Hematopoietic multipotent progenitor cell treated with erythropoietin and hydrocortisone succinate and interleukin-3 and kit ligand, for 17 days (in vitro differentiated cells): ENCODE data around the gene HAND2.
A peak's percentile ranks its signal among the peaks of the same experiment; 100 is the strongest.

Experiments
- DNase-seq: peaks from one replicate; pipeline ENCODE4 v3.0.0-alpha.2; 2015; ENCODE audit warnings: low spot score

The HAND2 gene

DNA sequence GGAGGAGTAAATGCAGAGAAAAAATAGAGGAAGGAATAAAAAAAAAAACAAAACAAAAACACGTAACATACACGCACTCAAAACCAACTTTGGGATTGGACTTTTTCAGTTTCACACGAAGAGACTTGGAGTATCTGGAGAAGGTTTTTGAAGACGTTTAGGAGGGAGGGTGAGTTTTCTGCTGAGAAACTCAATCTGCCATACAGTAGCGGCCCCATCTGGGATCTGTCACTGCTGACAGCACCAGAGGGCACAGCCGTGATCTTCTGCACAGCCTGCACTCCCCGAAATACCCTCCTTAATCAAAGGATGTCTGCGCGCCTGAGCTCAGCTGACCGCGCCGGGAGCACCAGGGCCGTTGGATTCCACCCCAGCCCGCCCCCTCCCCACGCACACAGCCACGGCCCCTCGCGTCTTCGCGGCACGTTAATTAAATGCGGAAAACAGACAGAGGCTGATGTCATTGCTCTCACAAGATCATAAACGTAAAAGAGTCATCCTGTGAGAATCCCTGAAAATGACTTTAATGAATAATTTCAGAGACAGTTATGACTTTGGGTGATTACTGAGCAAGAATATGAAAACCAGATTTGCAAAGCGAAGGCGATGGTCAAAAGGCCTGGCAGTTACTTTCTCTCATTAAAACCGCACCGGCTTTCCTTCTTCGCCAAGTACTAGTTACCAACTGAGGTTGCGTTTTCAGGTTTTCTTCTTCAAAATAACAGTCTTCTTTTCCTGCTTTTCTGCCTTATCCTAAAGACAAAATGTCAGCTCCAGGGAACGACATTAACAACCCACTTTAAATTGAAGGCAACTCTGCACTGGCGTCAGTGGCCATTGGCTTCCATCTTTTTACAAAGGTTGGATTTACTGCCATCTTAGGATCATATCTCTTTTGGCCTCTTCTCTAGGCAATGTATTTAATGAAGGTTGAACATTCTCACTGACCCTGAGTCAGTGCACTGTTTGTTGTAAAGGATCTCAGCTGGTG lies 10.6 kb downstream of the HAND2 start:
- no peak for DNase-seq

DNA sequence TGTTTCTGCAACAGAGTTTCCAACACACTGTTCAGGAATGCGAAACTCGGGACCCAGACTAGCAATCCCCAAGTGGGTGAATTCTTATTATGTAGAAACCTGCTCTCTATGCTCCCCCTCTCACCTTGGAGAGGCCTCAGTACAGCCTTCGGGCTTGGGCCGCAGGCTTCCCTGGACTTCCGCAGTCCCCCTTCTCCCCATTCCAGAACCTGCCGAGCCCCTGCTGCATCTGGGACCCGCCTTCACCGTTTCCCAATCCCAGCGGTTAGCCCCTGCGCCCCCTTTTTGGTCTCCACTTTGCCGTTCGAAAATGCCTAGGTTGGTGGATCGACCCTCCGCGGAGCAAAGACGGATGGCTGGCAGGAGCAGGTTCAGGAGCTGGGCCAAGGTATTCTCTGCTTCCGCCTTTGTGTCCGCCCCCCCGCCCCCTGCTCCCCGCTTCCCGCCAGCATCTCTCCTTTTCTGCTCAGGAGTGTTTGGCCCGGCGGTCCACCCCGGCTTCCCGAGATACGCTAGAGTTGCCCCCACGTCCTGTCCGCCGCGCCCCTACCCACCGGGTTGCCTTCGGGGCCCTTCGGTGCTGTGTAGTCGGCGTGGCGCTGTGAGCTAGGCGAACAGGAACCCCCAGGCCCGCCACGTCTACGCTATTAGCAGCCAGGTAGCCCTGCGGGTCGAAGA lies 11.5 kb downstream of the HAND2 start:
- no peak for DNase-seq

DNA sequence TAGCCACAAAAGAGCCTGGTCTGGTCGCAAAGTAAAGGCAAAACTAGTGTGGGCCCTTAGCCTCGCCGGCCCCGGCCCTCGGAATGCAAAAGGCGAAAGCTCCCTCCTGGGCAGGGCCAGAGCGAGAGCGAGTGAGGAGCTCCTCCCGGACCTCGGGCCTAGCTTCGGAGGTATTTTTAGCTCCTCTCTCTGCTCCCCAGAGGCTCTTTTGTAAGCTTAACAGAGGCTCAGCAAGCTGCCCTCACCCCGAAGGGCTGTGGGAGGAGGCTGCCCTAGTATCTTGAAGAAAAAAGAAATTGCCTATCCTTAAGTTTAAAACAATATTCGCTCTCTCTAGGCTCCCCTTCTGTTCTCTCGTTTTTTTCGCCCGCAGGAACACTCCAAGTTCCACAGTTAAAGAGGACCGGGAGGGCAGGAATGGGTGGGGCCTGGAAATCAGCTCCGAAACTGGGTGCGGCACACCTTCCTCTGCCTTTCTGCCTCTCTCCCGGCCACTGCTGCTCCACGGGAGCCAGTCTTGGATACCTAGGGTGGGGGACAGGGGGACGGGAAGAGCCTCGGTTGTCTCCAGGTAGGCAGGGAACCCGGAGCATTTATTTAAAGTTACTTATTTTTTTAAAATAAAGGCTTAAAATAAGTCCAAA lies 12.1 kb downstream of the HAND2 start:
- no peak for DNase-seq

DNA sequence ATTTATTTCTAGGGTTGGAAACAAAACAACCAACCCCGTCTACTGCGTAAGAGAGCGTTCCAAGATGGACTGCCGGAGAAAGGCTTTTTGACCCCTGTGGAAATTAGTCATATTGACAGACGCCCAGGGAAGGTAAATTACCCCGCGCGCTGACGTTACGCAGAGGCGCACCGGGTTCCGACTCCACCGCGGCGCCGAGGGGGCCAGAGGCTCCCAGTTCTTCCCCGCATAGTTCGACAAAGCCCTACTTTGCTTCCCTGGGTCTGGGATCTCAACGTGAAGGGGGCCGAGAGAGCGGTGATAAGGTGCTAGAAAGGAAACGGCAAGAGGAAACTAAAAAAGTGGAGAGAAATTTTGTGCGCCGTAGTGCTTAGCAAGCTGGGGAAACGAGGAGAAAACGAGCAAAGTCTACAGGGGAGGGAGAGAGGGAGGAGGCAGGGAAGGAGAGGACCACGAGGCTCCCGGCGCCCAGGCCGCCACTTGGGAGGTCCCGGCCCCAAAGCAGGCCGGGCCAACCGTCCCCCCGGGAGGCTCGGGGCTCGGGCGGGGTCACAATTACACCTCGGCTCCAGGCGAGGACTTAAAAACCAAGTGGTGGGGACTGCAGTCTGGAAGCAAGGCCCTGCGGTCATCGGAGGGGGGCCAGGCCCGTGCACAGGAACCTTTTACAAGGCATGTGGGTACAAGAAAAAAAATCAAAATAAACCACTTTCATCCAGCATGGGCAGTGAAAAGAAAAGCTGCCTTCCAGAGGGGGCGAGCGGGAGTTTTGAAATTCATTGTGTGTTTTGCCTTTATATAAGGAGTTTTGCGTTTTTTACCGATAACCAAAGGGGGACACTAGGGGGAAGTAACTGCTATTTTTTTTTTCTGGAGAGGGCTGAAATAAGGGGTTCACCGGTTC lies 13.2 kb downstream of the HAND2 start:
- no peak for DNase-seq

DNA sequence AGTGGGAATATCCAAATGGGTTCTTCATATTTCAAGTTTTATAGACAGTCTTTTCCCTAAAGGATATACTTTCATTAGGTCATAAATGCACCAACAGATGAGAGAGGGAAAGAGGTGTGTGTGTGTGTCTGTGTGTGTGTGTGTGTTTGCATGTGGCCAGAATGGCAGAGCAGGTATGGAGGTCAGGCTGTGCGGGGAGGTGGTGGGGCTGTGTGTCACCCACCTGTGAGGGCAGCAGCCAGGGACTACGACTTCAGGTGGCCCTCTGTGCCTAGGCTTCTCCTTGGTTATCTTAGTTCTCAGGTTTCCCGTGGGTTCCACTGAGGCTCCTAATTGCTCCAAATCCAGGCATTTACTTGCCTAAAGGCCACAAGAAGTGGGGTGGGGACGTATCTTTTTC lies 14.6 kb downstream of the HAND2 start:
- no peak for DNase-seq

- DNase-seq: no peak
Observed at GRCh38 chr4:173514641-173515217, 15.3 kb downstream of the HAND2 start.

DNA sequence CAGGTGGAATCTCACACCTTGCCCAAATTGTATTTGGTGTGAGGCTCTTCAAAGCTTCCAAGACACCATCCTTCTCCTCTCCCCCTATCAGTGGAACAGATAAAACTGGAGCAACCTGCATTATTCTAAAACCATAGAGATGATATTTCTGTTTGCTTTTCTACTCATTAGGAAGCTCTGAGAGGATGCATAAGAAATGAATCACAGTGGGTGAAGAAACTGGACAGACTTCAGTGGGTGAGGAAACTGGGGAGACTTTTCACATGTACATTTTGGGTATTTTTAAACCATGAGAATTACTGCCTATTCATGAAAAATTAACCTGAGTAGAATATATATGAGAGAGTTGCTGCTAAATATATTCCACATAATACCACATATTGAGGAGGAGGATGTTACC lies 16.4 kb downstream of the HAND2 start:
- no peak for DNase-seq

GRCh38 chr4:173511787-173512361 lies 18.2 kb downstream of the HAND2 start:
- no peak for DNase-seq

GRCh38 chr4:173509036-173510001 lies 20.7 kb downstream of the HAND2 start:
- no peak for DNase-seq

- DNase-seq: no peak
Observed at GRCh38 chr4:173508386-173509035, 21.5 kb downstream of the HAND2 start.

DNA sequence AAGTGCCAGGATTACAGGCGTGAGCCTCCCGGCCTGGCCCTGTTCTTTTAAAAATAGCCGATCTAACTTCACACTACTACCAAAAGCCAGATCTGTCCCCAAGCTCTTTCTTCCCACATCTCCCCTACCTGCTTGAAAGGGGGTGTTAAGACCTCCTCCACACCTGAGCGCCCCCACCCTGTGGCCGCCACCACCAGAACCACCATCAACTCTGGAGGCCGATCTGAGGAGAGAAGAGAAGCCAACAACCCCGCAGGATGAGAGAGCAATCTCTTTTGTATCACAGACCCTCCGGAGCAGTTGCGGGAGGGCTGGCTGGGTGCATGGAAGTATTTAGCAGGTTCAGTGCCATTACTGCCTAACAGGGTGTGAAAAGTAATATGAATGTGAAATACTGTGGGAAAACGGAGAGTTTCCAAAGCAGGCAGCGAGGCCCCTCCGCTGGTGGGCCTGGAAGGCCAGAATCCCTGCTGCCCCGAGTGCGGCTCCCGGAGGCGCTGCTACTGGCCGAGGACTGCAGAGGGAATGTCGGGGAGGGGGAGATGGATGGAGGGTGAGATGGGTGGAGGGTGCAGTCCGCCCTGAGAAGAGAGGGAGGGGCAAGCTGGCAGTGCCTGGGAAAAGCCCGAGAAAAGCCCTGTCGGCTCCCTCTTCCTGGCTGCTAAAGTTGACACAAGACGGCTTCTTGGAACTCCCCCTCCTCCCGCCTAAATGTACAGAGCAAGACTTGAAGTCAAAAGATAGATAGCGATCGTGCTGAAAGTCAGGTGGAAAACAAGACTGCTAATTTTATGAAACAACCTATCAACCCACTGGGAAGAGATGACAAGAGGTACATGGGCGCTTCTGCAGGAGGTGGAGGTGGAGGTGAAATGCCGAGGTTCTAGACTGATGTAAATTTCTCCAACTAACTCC lies 22.3 kb downstream of the HAND2 start:
- no peak for DNase-seq

DNA sequence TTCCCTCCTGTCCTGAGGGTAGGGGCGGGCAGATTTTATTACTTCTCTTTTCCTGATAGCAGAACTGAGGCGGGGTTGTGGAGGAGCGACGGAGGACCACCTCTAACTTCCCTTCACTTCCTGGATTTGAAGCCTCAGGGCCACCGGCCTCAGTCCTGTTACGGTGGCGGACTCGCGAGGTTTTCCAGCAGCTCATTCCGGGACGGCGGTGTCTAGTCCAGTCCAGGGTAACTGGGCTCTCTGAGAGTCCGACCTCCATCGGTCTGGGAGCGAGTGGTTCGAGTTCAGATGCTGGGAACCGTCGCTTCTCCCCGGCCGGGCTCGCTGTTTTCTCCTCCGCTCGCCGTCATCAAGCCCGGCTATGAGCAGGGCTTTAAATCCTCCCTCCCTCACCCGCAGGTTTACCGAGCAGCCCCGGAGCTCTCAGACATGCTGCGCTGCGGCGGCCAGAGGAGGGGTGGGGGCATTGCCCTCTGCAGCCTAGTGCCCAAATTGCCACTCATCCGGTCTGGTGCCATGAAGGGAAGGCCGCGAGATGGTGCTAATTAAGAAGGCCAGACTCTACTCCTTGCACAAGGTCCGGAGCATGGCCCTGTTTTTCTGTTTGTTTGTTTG lies 23.3 kb downstream of the HAND2 start:
- DNase-seq: no peak

DNA sequence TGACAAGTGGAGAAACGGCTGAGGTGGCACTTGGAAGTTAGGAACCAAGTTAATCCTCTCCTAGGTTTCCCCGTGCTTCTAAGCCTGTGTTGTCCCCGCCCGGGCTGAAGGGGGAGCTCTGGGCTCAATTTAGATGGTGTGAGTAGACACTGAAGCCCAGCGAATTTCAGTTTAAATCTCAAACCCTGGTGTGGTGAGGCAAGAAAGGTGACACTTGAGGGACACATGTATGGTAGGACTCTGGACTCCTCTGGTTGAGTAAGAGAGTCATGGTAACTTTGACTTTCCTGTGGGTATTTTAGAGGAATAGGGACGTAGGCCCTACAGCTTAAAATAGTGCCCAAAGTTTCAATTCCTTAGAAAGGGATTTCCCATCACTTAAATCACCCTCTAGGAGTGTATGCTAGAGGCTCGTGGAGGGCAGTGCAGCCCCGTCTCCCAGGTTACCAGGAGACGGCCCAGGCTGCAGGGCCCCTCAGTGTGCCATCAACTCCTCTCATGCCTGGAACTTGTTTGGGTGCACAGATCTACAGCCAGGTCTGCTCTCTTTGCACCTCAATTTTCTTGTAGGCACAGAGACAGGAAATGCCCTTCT lies 24.0 kb downstream of the HAND2 start:
- peak; percentile 9 for DNase-seq

DNA sequence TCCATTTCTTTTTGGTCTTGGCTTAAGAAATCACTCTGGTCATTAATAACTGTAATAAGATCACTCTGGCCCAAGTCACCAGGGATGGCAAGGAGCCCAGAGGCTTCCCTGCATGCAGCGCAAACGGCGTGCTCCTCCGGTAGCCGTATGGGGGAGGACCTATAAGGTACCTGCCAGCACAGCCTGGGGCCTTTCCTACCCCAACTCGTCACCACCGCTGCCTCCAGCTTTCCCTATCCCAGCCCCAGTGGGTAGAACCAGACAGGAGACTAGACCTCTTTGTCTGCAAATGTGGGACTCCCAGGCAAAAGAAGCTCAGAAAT lies 25.9 kb downstream of the HAND2 start:
- DNase-seq: no peak

GRCh38 chr4:173503330-173504180 lies 26.5 kb downstream of the HAND2 start:
- DNase-seq: no peak

DNA sequence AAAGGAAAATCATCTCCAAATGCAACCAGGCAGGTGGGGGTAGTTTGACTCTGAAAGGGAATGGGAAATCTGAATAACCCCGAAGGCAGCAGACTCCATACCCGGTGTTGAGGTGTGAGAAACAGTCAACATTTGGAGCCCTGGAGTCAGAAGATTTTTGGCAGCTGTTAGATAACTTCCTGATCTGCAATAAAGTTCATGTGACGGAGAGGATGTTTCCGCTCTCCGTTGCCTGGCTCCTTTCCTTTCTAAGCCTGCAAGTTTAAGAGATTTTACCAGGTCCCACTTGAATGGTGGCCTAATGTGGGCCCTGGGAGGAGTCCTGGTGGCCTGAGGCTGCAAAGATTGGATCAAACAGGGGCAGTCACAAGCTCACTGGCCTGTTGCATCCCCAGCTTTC lies 27.7 kb downstream of the HAND2 start:
- DNase-seq: no peak
